Activated CD8-positive, alpha-beta memory T cell treated with anti-CD3 and anti-CD28 coated beads for 36 hours (primary cell): ENCODE data around the gene DSCAM. TPM values are rescaled to one million over a fixed set of nuclear protein-coding genes. Genes with fewer than 3 reads are reported as not detected.

ENCODE experiments used
- CTCF ChIA-PET: fragments of 350-600 bp; sonication (Branson Sonifier 250); formaldehyde crosslinking; loops from one replicate; lab custom pipeline; 2021; ENCODE audit warnings: antibody characterized with exemption; lab: Charles Lee
- POLR2A ChIA-PET: fragments of 350-600 bp; sonication (Branson Sonifier 250); formaldehyde crosslinking; loops from one replicate; lab custom pipeline; 2021; ENCODE audit warnings: antibody characterized with exemption; lab: Charles Lee
- total RNA-seq, 2 experiments: library from RNA; stranded (reverse); gene quantifications; one replicate each; pipeline ENCODE4 v1.2.3, GENCODE V29; 2021

Gene DSCAM
- total RNA-seq, 2 experiments from 2014 or later: not detected

DNA sequence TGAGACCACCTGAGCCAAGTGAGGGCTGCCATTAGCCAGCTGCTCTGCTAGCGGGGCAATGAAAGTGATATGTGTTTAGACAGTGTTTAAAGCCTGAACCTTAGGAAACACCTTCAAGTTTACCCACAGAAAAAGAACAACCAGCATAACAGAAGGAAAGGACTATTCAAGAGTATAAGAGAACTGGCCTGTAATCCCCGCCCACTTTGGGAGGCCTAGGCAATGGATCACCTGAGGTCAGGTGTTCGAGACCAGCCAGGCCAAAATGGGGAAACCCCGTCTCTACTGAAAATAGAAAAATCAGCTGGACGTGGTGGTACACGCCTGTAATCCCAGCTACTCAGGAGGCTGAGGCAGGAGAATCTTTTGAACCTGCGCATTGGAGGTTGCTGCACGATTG is 830.3 kb downstream of the DSCAM start:
- POLR2A ChIA-PET: no interaction called here
- CTCF ChIA-PET: no interaction called here

DNA sequence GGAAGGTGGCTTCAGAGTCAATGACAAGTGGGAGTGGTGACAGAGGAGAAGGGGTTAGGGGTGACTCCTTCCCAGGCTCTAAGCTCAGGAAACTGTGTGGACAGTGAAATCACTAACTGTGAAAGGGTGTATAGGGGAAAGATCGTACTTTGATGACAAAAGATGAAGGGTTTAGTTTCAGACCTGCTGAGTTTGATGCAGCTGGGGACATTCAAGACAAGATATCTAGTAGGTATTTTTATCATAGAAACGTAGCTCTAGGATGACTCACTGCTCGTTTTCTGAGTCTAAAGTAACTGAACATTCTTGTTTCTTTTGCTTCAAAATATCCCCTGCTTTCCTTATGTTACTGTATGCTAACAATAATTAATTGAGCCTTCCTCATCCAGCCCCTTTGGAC is 830.7 kb downstream of the DSCAM start:
- CTCF ChIA-PET: no interaction called here

DNA sequence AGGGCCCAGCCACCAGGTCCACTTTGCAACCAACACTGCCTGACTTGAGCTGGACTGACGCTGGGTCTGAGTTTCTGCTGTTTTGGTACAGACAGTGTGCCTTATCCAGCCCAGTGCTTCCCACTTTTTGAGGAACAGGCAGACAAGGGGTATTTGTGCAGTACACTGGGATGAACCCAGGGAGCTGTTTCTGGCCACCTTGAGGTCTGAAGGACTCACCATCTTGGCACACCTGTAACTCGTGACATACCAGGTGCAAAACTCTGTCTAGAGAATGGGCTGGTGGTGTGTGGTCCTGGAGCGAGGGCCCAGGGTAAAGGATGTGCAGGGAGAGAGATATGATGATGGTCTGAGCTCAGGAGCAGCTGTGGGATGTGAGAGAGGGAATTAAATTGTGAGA is 831.1 kb downstream of the DSCAM start:
- CTCF ChIA-PET: no interaction called here
- POLR2A ChIA-PET: no interaction called here

More for the DNA sequence above, 830.7 kb downstream of the DSCAM start:
- POLR2A ChIA-PET: no interaction called here

DNA sequence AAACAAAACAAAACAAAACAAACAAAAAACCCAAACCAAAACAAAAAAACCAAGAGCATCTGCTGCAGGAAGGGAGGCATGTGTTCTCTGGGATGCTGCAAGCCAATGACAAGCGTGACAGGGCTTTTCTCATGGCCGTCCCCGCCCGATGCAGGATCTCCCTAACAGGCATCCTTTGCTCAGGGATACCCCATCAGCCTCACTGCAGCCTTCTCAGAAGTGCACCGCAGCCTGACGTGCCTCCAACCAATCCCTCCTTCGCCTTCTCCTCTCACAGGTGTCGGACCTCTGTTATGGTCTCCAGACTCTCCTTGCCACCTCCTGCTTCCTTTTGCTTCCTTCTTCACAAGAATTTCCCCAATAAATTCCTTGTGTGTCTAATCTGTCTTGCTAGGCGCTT is 832.6 kb downstream of the DSCAM start:
- CTCF ChIA-PET: no interaction called here
- POLR2A ChIA-PET: no interaction called here

GRCh38 chr21:40013001-40013735 is 833.8 kb downstream of the DSCAM start:
- CTCF ChIA-PET: no interaction called here
- POLR2A ChIA-PET: no interaction called here

DNA sequence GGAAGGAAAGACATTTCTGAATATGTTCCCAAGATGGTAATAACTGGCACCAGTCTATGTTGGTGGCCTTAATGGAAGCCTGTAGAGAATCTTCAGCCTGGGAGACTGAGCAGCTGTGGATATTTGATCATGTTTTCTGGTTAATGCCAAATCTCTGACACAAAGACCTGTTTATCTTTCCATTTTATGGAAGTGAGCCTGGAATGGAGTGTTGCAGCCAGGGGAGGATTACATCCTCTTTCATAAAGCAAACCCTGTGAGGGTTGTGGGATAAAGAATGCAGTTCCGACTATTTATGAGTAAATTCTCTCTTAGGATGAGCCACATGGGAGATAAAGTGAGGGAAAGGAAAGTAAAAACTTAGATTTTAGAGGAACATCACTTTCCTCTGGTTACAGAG is 835.6 kb downstream of the DSCAM start:
- ChIA-PET POLR2A (no interaction called here), CTCF (no interaction called here)

DNA sequence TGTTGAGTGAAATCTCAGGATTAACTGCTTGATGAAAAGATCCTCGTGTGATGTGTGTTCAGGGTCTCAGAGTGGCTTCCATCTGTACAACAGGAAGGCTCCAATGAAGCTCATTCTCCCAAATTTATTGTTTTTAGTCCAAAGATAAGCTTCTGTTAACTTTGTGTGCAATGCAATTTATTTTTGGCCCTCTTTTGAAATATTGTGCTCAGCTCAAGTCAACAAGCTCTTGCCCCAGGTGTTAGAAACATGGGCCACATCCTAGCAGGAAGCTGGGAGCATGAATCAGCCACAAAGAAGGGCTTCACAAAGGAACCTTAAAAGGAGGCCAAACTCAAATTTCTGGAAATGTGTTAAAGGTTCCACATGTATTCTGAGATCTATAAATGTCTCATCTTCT is 844.0 kb downstream of the DSCAM start:
- POLR2A ChIA-PET: no interaction called here
- CTCF ChIA-PET: no interaction called here

GRCh38 chr21:39984286-39984991 is 862.5 kb downstream of the DSCAM start:
- POLR2A ChIA-PET: no interaction called here
- CTCF ChIA-PET: no interaction called here

- POLR2A ChIA-PET: no interaction called here
- CTCF ChIA-PET: no interaction called here
These were observed 866.6 kb downstream of the DSCAM start for GRCh38 chr21:39980241-39980820.

DNA sequence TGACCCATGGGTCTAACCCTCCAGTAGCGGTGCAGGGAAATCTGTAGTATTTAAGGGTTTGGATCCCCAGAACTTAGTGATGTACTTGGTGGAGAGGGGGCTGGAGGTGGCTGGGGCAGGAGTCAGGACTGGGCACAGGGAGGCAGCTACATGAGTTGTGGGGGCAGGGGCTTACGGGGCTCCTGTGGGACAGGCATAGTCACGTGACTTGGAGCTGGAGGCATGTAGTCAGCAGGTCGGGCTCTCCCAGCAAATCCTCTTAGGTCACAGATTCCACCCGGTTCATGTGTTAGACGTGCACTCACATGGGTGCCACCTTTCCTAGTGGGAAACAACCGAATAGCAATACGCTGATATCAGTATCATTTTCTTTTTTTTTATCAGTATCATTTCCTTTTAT is 867.6 kb downstream of the DSCAM start:
- CTCF ChIA-PET: no interaction called here
- POLR2A ChIA-PET: no interaction called here

DNA sequence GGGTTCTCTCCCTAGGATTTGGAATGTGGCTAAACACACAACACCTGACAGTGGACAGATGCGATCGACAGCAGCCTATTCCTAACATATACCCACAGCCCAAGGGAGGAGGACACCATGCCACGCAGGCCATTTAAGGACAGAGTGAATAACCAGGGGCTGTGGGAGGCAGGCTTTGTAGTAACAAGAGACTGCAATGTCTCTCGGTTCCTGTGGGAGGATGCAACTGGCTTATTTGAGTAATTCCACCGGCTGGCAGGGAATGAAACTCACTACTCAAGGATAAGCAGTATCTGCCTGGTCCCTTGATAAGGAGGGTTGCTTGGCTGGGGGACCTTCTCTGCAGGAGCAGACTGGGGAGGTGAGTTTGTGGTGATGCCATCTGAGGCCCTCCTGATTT is 870.2 kb downstream of the DSCAM start:
- ChIA-PET CTCF (no interaction called here), POLR2A (no interaction called here)

DNA sequence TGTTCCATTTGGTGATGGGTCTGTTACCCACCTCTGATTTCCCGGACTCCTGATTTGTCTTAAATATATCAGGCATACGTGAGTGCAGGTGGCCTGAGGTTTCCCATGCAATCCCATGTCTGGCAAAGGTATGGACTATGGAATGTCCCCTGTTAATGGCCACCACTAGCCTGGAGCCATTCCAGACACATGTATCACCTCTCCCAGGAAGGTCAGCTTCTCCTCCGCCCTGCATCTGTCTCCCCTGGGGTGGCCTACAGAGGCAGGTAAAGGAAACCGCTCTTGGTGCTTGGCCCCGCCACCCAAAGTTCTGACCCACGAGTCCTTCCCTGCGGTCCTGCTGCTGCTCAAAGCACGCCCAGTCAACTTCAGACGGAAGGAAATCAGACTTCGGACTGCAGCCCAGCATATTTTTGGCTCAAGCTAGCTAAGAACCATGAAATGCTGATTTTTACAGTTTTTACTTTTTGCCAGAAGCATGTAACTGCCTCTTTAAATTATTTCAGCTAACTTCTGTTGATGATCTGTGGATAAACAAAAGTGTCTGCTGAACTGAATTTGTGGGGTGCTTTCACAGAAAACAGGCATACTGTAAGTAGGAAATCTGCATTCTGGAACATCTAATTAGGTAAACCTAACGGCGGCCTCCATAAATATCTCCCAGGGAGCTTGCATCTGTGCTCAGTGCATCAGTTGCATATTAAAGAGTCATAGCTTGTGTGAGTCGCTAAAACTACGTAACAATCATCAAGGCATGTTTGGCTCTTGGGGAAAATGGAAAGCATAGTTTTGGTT is 873.8 kb downstream of the DSCAM start:
- CTCF ChIA-PET: no interaction called here
- POLR2A ChIA-PET: no interaction called here

GRCh38 chr21:39972471-39972870 is 874.5 kb downstream of the DSCAM start:
- ChIA-PET POLR2A (no interaction called here), CTCF (no interaction called here)

DNA sequence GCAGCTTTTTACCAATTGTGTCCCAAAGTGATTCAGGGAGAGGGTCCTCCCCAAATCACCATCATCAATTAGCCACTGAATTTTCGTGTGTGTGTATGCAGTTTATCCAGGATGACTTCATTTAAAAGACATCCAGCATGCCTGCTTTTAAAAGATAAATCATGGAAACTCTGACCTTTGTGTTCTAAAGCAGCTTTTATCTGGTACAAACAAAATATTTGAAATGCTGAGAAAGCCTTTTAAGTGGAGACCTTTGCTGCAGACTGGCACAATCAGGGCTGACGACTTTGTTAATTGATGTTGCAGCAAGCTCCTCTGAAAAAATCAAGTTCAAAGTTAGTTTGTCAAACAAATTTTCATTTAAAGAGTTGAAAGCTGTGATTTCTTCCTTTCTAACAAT is 875.0 kb downstream of the DSCAM start:
- CTCF ChIA-PET: no interaction called here
- POLR2A ChIA-PET: no interaction called here

GRCh38 chr21:39969691-39970364 is 877.1 kb downstream of the DSCAM start:
- CTCF ChIA-PET: no interaction called here
- POLR2A ChIA-PET: no interaction called here

- POLR2A ChIA-PET: no interaction called here
These were observed 878.9 kb downstream of the DSCAM start for GRCh38 chr21:39968010-39968409.

DNA sequence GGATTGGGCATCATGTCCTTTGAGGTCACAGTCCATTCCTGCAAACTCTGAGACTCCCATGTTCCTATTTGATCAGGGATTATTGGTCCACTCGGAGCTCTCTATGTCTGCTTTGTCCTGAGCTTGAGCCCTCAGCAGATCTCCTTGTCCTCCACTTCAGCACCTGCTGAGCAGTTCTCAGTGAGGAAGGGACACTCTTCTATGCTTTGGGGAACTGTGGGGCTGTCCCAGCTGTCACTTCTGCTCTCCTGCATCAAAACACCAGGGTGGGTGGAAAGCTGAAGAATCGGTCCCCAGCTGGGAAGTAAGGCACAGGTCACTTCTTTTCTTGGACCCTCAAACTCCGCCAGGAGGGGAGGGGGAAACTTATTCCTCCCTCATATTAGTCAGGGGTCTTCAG is 880.2 kb downstream of the DSCAM start:
- CTCF ChIA-PET: no interaction called here
- POLR2A ChIA-PET: no interaction called here

More at GRCh38 chr21:39968010-39968409, 878.9 kb downstream of the DSCAM start:
- CTCF ChIA-PET: no interaction called here

- CTCF ChIA-PET: no interaction called here
These were observed 881.9 kb downstream of the DSCAM start for GRCh38 chr21:39965026-39965425.

DNA sequence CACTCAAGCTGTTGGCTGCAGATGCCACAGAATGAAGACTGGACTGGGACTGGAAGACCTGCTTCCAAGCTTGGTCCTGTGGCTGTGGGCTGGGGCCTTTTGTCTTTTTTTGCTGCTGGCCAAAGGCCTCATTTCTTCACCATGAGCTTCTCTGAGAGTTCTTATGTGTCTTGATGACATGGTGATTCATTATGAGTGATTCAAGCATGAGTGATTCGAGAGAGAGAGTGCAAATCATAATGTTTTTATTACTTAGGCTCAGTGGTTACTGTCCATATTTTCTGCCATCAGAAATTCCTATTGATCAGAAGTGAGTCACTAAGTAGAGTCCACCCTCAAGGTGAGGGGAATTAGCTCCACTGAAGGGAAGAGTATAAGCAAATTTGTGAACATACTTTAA is 885.7 kb downstream of the DSCAM start:
- ChIA-PET CTCF (no interaction called here), POLR2A (no interaction called here)

More at GRCh38 chr21:39965026-39965425, 881.9 kb downstream of the DSCAM start:
- POLR2A ChIA-PET: no interaction called here
